A549 (cell line): ENCODE results near the gene MYLK3. TPM values are rescaled to one million over a fixed set of nuclear protein-coding genes. Genes with fewer than 3 reads are reported as not detected.

Experiments
- ATAC-seq, 2 experiments: fragments of 200-7000 bp in 1 of 2; fragments of >200 bp in 1 of 2; cut with Nextera tagmentation in 1 of 2; cut with Tn5 transposase in 1 of 2; 3 replicates each; pipeline versions ENCODE4 v1.8.0 to v1.9.1; 2018 to 2020; ENCODE audit warnings: mild to moderate bottlenecking in 1 of 2, moderate library complexity in 1 of 2
- CTCF ChIA-PET: fragments of 300-600 bp; sonication (Branson Sonifier 250); formaldehyde crosslinking; extraction: SDS; loops from one replicate; lab custom pipeline; 2021; ENCODE audit warnings: antibody characterized with exemption, inconsistent platforms; lab: Yijun Ruan, JAX
- POLR2A ChIA-PET: fragments of 350-600 bp; formaldehyde crosslinking; extraction: SDS; loops from one replicate; lab custom pipeline; 2021; ENCODE audit warnings: antibody characterized with exemption, inconsistent platforms; lab: Yijun Ruan, JAX
- DNase-seq, 2 experiments: peaks; one replicate each; pipeline versions ENCODE4 v3.0.0 to v3.0.0-alpha.2; 2011 to 2016; ENCODE audit warnings: low read depth in 1 of 2, low spot score in 1 of 2
- FAIRE-seq: peaks from 2 replicates; lab custom pipeline; 2011; peaks lifted over from hg19 to GRCh38; lab: Jason Lieb, UNC
- H3K27ac ChIP-seq, 2 experiments: fragments of >200 bp; sonication (Bioruptor Twin); formaldehyde crosslinking; 3 replicates each; pipeline ENCODE4 v1.5.1; 2016 to 2017
- H3K4me1 ChIP-seq: fragments of >200 bp; sonication (Bioruptor Twin); formaldehyde crosslinking; 3 replicates; pipeline ENCODE4 v1.6.1; 2016
- H3K4me2 ChIP-seq: fragments of >200 bp; sonication (Bioruptor Twin); formaldehyde crosslinking; 3 replicates; pipeline ENCODE4 v1.6.1; 2016
- H3K4me3 ChIP-seq: fragments of >200 bp; sonication (Bioruptor Twin); formaldehyde crosslinking; 3 replicates; pipeline ENCODE4 v1.5.1; 2016
- H3K9me3 ChIP-seq: fragments of >200 bp; sonication (Bioruptor Twin); formaldehyde crosslinking; 3 replicates; pipeline ENCODE4 v1.6.1; 2016
- CEBPB ChIP-seq, 2 experiments: fragments of >200 bp in 1 of 2; sonication (Bioruptor Twin) in 1 of 2; formaldehyde crosslinking in 1 of 2; IDR thresholded peaks; 2 replicates each; pipeline ENCODE4 v1.6.1; 2012 to 2016
- E2F6 ChIP-seq: IDR thresholded peaks from 2 replicates; pipeline ENCODE4 v1.6.1; 2012; ENCODE audit warnings: low read depth, borderline replicate concordance
- EHMT2 ChIP-seq: fragments of 200-600 bp; sonication (generic); IDR thresholded peaks from 2 replicates; pipeline ENCODE4 v1.6.1; 2016; ENCODE audit warnings: antibody characterized with exemption, low read depth, mild to moderate bottlenecking, moderate library complexity
- EP300 ChIP-seq, 2 experiments: fragments of >200 bp; sonication (Bioruptor Twin); formaldehyde crosslinking; IDR thresholded peaks; 2 replicates in 1 of 2; 3 replicates in 1 of 2; pipeline ENCODE4 v1.6.1; 2016 to 2017
- ESRRA ChIP-seq: fragments of 150-350 bp; IDR thresholded peaks from 2 replicates; pipeline ENCODE4 v1.6.1; 2014; ENCODE audit warnings: mild to moderate bottlenecking, low read length, borderline replicate concordance
- FOSL2 ChIP-seq, 2 experiments: fragments of 450-650 bp in 1 of 2; fragments of >200 bp in 1 of 2; sonication (Bioruptor Twin) in 1 of 2; formaldehyde crosslinking; IDR thresholded peaks; 2 replicates each; pipeline versions ENCODE4 v1.5.0 to v1.6.1; 2016 to 2020; ENCODE audit warnings: mild to moderate bottlenecking in 1 of 2, moderate library complexity in 1 of 2
- FOXS1 ChIP-seq: fragments of 250-450 bp; sonication (Bioruptor Pico); IDR thresholded peaks from 2 replicates; pipeline ENCODE4 v1.5.0; 2020; ENCODE audit warnings: mild to moderate bottlenecking, moderate library complexity
- GATA3 ChIP-seq: IDR thresholded peaks from 2 replicates; pipeline ENCODE4 v1.6.1; 2012; ENCODE audit warnings: borderline replicate concordance
- HDAC2 ChIP-seq: fragments of 200-600 bp; sonication (generic); IDR thresholded peaks from 2 replicates; pipeline ENCODE4 v1.6.1; 2016
- HMGXB4 ChIP-seq: fragments of 250-450 bp; sonication (Bioruptor Pico); IDR thresholded peaks from 2 replicates; pipeline ENCODE4 v1.5.0; 2021; ENCODE audit warnings: mild to moderate bottlenecking, moderate library complexity, borderline replicate concordance
- HOXA7 ChIP-seq: fragments of 250-450 bp; sonication (Bioruptor Pico); IDR thresholded peaks from 2 replicates; pipeline ENCODE4 v1.5.0; 2020; ENCODE audit warnings: mild to moderate bottlenecking, moderate library complexity
- HOXB5 ChIP-seq: fragments of 250-450 bp; sonication (Bioruptor Pico); IDR thresholded peaks from 2 replicates; pipeline ENCODE4 v1.5.0; 2020; ENCODE audit warnings: mild to moderate bottlenecking, moderate library complexity
- MYC ChIP-seq: IDR thresholded peaks from 2 replicates; pipeline ENCODE4 v1.6.1; 2012; ENCODE audit warnings: mild to moderate bottlenecking, inconsistent platforms, low read length, improper control_type of control experiment, borderline replicate concordance
- NPAS2 ChIP-seq: fragments of 250-450 bp; sonication (Bioruptor Pico); IDR thresholded peaks from 2 replicates; pipeline ENCODE4 v1.8.0; 2022; ENCODE audit warnings: mild to moderate bottlenecking, moderate library complexity, borderline replicate concordance
- NR3C1 ChIP-seq: fragments of >200 bp; sonication (Bioruptor Twin); formaldehyde crosslinking; IDR thresholded peaks from 3 replicates; pipeline ENCODE4 v1.6.1; 2017
- RCOR1 ChIP-seq: fragments of 150-350 bp; IDR thresholded peaks from 2 replicates; pipeline ENCODE4 v1.6.1; 2014; ENCODE audit warnings: antibody characterized with exemption, low read length, low read depth
- RFX5 ChIP-seq: fragments of 450-650 bp; IDR thresholded peaks from 2 replicates; pipeline ENCODE4 v1.7.1; 2014; ENCODE audit warnings: antibody characterized with exemption, mild to moderate bottlenecking, moderate library complexity
- SREBF2 ChIP-seq: fragments of 450-650 bp; IDR thresholded peaks from 2 replicates; pipeline ENCODE4 v1.6.1; 2014; ENCODE audit warnings: mild to moderate bottlenecking, moderate library complexity
- USF2 ChIP-seq: fragments of 450-650 bp; IDR thresholded peaks from 2 replicates; pipeline ENCODE4 v1.6.1; 2014; ENCODE audit warnings: antibody characterized with exemption
- ZFP36 ChIP-seq: fragments of 450-650 bp; IDR thresholded peaks from 2 replicates; pipeline ENCODE4 v1.6.1; 2014; ENCODE audit warnings: borderline replicate concordance; ENCODE audit not compliant: partially characterized antibody
- ZSCAN20 ChIP-seq: fragments of 250-450 bp; sonication (Bioruptor Pico); IDR thresholded peaks from 2 replicates; pipeline ENCODE4 v1.8.0; 2022; ENCODE audit warnings: mild to moderate bottlenecking, moderate library complexity
- WGBS: methylation state at CpG from one replicate; pipeline ENCODE4 v1.1.6; 2017; ENCODE audit errors: missing lambda C conversion rate; 5-methylcytosine and 5-hydroxymethylcytosine counted together
- polyA plus RNA-seq, 4 experiments: library from polyadenylated mRNA; depleted of rRNA in 3 of 4; stranded (reverse); fragments of >200 nt; fragmentation: RNase III in 1 of 4; extraction: RNeasy Plus Mini Kit Qiagen cat#74134 plus additional on column Dnase treatment in 1 of 4; gene quantifications; 2 replicates in 3 of 4; 3 replicates in 1 of 4; pipeline ENCODE4 v1.2.3, GENCODE V29; 2011 to 2017
- TF ChIP-seq, protein P1 (sequence below): fragments of >200 bp; sonication (Bioruptor Twin); formaldehyde crosslinking; IDR thresholded peaks from 3 replicates; pipeline ENCODE4 v1.5.1; 2016
- TF ChIP-seq, protein P2 (sequence below): IDR thresholded peaks from 2 replicates; pipeline ENCODE4 v1.6.1; 2012
- TF ChIP-seq, protein P3 (sequence below): fragments of 150-350 bp; IDR thresholded peaks from 2 replicates; pipeline ENCODE4 v1.6.1; 2014; ENCODE audit warnings: low read depth, mild to moderate bottlenecking, low read length

The MYLK3 gene
- polyA plus RNA-seq, 2 of the 4 experiments (the other 2 are of a cell fraction): 0.05 to 0.16 TPM

DNA sequence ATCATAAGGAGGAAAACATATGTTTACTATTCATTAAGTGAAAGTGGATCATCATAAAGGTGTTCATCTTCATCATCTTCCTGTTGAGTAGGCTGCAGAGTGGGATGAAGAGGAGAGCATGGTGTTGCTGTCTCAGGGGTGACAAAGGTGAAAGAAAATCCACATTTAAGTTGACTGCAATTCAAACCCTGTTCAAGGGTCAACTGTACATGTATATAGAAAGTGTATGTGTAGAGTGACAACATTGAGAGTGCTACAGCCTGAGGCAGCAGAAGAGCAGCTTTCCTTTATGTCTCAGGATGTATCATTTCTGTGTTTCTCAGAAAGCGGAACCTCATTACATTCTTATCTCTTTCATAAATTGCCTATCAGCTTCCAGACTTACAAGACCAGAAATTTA is 41.5 kb downstream of the MYLK3 start (continued):
- TF ChIP-seq E2F6 (no peak), HMGXB4 (no peak), MYC (no peak), FOSL2 (IDR thresholded peaks at IDR 0.05) (no peak), FOSL2 (CRISPR knock-in tag; IDR thresholded peaks at IDR 0.05) (no peak), ZSCAN20 (CRISPR knock-in tag) (no peak), HDAC2 (no peak), NR3C1 (no peak), ESRRA (no peak), ZFP36 (no peak), RCOR1 (no peak), GATA3 (no peak), FOXS1 (CRISPR knock-in tag) (no peak)
- TF ChIP-seq, protein P1, sequence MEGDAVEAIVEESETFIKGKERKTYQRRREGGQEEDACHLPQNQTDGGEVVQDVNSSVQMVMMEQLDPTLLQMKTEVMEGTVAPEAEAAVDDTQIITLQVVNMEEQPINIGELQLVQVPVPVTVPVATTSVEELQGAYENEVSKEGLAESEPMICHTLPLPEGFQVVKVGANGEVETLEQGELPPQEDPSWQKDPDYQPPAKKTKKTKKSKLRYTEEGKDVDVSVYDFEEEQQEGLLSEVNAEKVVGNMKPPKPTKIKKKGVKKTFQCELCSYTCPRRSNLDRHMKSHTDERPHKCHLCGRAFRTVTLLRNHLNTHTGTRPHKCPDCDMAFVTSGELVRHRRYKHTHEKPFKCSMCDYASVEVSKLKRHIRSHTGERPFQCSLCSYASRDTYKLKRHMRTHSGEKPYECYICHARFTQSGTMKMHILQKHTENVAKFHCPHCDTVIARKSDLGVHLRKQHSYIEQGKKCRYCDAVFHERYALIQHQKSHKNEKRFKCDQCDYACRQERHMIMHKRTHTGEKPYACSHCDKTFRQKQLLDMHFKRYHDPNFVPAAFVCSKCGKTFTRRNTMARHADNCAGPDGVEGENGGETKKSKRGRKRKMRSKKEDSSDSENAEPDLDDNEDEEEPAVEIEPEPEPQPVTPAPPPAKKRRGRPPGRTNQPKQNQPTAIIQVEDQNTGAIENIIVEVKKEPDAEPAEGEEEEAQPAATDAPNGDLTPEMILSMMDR: no peak

GRCh38 chr16:46702030-46702429 is 46.1 kb downstream of the MYLK3 start:
- ATAC-seq (no peak), DNase-seq (no peak), FAIRE-seq (no peak)
- Histone ChIP-seq H3K27ac (no peak overlapping the region), H3K4me3 (no peak overlapping the region), H3K9me3 (no peaks in the 10 kb centered on the region), H3K4me2 (no peak overlapping the region), H3K4me1 (no peaks in the 10 kb centered on the region)
- ChIA-PET POLR2A (interaction anchor here (0.6 kb wide), 1 partner anchor 11 kb away, joined by 6 read pairs; no protein-coding TSS in a partner anchor), CTCF (interaction anchor here (0.7 kb wide), 1 partner anchor 45 kb away, joined by 4 read pairs; no protein-coding TSS in a partner anchor)
- WGBS: 82% methylated on average over 2 of the region's 2 CpGs
- TF ChIP-seq CEBPB (IDR thresholded peaks at IDR 0.05): no peak
- no peak for TF ChIP-seq HOXA7 (CRISPR knock-in tag)
- TF ChIP-seq HMGXB4: no peak
- no peak for TF ChIP-seq FOXS1 (CRISPR knock-in tag)
- no peak for TF ChIP-seq NPAS2 (CRISPR knock-in tag)

DNA sequence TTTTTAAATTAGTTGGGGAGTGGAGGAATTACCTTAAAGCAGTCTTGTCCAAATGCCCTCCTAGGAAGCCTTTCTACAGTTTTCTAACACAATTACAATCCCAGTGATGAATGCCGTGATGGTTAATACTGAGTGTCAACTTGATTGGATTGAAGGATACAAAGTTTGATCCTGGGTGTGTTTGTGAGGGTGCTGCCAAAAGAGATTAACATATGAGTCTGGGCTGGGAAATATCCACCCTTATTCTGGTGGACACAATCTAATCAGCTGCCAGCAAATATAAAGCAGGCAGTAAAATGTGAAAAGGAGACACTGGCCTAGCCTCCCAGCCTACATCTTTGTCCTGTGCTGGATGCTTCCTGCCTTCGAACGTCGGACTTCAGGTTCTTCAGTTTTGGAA is 46.5 kb downstream of the MYLK3 start:
- CTCF ChIA-PET: no interaction called here
- TF ChIP-seq USF2 (no peak), NR3C1 (no peak), GATA3 (no peak), SREBF2 (no peak), RFX5 (no peak), HOXB5 (CRISPR knock-in tag) (no peak), ZSCAN20 (CRISPR knock-in tag) (no peak), EP300 (IDR thresholded peaks at IDR 0.05) (no peak), EHMT2 (no peak)
- TF ChIP-seq, protein P2, sequence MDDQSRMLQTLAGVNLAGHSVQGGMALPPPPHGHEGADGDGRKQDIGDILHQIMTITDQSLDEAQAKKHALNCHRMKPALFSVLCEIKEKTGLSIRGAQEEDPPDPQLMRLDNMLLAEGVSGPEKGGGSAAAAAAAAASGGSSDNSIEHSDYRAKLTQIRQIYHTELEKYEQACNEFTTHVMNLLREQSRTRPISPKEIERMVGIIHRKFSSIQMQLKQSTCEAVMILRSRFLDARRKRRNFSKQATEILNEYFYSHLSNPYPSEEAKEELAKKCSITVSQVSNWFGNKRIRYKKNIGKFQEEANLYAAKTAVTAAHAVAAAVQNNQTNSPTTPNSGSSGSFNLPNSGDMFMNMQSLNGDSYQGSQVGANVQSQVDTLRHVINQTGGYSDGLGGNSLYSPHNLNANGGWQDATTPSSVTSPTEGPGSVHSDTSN: no peak
- TF ChIP-seq, protein P3, sequence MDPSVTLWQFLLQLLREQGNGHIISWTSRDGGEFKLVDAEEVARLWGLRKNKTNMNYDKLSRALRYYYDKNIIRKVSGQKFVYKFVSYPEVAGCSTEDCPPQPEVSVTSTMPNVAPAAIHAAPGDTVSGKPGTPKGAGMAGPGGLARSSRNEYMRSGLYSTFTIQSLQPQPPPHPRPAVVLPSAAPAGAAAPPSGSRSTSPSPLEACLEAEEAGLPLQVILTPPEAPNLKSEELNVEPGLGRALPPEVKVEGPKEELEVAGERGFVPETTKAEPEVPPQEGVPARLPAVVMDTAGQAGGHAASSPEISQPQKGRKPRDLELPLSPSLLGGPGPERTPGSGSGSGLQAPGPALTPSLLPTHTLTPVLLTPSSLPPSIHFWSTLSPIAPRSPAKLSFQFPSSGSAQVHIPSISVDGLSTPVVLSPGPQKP: no peak

More for the DNA sequence above, 46.5 kb downstream of the MYLK3 start:
- no peak for FAIRE-seq
- Histone ChIP-seq H3K4me1 (no peaks in the 10 kb centered on the region), H3K4me3 (no peak overlapping the region), H3K9me3 (no peaks in the 10 kb centered on the region), H3K27ac (no peak overlapping the region), H3K4me2 (no peak overlapping the region)
- POLR2A ChIA-PET: no interaction called here
- WGBS: 93% methylated on average over 4 of the region's 4 CpGs
- no peak for DNase-seq
- ATAC-seq: no peak
